Astrocyte of the hippocampus (primary cell): ENCODE measurements around the gene ABI2.
"Not testable (repeated sequence)": the region's sequence is repeated elsewhere in the genome, so short reads cannot be mapped to it uniquely, and the experiment has no call there.

Source experiments
- DNase-seq: peaks from one replicate; pipeline ENCODE4 v3.0.0; 2011; ENCODE audit warnings: low read depth, low spot score

The ABI2 gene

GRCh38 chr2:203327901-203328759, at the start of gene ABI2:
TSS of gene ABI2 (plus strand) at chr2:203328394. CDS start at chr2:203328515, 121 bp downstream.
- DNase-seq: peak; percentile 96

DNA sequence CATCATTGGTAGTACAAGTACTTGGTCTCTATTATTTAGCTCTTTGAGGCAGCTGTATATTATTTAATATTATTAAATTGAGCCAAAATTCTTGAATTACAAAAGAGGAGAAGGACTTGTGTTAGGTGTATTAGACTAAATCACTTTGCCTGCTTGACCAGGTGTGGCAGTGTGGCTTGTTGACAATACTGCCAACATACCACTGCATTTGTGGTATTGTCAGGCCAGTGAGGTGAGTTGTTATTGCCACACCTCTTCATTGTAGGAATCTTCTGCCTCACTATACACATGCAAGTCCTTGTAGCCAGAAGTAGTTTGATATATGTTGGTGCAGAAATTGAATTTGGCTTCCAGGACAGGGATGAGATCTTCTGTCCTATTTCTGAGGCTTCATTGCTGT, 48.9 kb upstream of the ABI2 start:
- DNase-seq: no peak

GRCh38 chr2:203280428-203281064, 47.6 kb upstream of the ABI2 start:
- DNase-seq: peak; percentile 76

DNA sequence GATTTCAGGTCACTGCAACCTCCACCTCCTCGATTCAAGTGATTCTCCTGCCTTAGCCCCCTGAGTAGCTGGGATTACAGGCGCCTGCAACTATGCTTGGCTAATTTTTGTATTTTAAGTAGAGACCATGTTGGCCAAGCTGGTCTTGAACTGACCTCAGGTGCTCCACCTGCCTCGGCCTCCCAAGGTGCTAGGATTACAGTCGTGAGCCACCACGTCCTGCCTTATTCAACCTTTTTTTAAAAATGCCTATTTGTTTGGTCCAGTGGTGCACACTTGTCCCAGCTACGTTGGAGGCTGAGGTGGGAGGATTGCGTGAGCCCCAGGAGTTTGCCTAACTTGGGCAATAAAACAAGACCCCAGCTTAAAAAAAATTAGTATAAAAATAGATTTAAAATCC, 46.1 kb upstream of the ABI2 start:
- DNase-seq: no peak

GRCh38 chr2:203286532-203286931, 41.7 kb upstream of the ABI2 start:
- no peak for DNase-seq

- no peak for DNase-seq
Measured at GRCh38 chr2:203301667-203302066, 26.5 kb upstream of the ABI2 start.

- peak; percentile 51 for DNase-seq
Measured at GRCh38 chr2:203302586-203302985, 25.6 kb upstream of the ABI2 start.

DNA sequence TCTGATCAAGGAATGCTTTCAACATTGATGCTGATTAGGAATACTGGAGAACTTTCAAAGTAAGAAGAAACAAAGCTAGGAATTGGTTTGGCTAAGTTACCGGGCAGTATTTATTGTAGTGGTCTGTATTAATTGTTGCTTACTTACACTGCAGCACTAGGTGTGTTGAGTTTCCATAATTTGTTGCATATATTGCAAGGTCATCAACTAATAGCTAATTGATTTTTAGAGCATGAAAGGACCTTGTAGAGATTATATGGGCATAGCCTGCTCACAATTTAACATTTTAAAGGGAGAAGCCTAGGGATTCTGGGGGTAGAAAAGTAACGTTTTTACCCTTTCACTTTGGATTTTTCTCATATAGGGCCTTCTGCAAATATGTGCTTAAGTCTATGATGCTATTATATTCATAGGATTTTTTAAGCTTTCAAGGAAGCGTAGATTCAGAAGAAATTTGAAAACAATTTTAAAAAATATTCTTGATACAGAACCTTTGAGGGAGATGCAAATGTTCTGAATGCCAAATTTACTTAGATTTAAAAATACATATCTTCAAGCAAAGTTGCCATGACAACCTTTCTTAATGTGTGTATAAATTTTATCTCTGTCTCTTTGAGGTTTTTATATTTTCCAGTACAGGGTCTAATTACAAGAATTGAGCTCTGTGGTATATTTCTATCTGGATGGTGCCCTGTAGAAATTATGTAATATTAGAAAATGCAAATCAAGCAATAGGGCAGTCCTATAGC, 17.3 kb upstream of the ABI2 start:
- DNase-seq: no peak

GRCh38 chr2:203326356-203326755, 1.8 kb upstream of the ABI2 start:
- no peak for DNase-seq

GRCh38 chr2:203327582-203327900, 653 bp upstream of the ABI2 start:
- DNase-seq: no peak

DNA sequence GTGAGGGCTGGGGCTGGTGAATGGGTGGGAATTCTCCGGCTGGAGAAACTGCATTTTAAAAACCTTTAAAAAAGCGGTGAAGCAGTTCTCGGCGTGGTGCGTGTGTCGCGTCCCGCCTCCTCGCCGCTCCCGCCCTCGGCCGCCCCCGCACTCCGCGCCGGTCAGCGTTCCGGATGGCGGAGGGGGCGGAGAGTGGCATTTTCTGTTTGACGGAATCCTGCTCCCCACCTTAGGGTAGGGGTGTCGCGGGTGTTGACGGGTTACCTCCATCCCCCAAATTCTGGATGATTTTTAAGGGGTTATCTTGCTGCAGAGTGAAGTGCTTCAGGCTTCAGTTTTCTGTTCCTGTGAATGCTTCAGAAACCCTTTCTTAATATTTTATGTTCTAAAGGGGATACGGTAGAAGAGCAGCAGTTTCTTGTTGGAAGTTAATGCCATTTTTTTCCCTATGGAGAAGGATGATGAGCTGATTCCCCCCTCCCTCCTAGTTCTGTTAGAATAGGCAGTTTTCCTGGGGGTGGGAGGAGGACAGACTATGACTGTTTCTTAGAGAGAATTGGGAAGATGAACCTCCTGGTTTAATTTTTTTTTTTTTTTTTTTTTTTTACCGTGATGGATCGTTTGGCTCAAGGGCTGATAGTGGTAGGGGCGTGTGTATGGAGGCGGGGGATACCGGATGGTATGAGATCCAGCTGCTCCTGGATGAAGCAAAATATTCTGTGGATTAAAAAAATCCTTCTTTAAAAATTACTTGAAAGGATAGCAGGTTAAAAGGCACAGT, 756 bp downstream of the ABI2 start:
- DNase-seq: peak; percentile 74

DNA sequence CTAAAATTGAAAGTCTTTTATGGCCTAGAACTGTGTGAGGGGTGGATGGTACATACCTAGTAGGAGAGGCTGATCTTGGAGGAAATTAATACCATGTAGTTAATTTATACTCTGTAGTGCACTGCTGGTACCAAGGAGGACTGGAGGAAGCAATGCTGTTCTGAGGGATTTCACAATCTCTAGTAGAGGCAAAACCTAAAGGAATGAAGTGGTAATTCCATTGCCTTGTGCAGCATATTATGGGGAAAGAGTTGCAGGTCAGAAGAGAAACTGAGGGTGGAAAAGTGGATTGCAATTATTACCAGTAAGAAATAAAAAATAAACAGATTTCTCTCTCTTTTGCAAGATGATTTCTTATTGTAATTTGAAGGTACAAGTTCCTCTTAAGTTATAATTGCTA, 2.2 kb downstream of the ABI2 start:
- peak; percentile 28 for DNase-seq

GRCh38 chr2:203338322-203338721, 10.1 kb downstream of the ABI2 start:
- no peak for DNase-seq

DNA sequence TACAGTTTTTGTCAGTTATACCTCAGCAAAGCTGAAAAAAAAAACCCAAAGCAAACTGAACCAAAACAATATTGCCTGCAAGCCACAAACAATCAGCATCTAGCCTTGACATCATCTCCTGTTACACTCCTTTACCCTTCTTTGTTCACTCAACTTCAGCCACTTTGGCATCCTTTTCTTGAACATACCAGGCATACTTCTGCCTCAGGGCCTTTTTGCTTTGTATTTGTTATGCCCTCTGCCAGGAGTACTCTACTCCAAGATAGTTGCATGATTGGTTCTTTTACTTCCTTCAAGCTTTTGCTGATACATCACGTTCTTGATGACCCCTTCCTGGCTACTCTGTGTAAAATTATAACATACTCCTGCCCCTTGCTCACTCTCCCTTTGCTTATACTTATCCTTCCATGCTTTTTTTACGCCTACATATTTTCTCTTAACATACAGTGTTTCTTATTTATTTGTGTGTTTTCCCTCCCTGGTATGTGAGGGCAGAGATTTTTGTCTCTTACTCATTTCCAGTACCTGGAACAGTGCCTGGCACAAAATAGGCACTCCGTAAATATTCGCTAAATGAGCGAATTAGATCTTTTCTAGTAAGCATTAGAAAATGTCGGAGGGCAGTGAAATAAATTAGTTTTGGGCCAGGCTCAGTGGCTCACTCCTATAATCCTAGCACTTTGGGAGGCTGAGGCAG, 12.7 kb downstream of the ABI2 start:
- DNase-seq: peak; percentile 94

DNA sequence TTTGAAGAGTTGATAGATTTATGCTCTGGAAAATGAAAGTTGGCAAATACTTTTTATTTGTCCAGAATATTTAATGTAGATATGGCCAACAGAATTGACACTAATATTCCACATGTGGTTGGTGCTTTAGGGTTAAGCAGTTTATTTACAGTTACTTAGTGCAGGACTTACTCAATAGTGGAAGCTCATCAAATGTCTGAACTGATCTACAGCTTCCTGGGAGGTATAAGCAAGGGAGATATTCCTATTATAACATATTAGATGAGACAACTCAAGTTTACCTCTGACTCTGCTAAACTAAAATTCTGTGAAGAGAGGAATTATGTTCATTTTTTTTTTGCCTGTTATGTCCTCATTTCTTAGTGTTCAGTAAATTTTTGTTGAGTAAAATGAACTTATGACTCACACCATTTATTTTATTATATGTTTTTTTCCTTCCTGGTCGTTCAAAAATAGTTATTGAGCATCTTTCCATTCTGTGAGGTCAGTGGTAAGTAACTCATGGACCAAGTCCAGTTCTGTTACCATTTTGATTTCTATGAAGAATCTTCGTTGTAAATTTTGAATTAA, 13.6 kb downstream of the ABI2 start:
- no peak for DNase-seq

GRCh38 chr2:203342374-203342773, 14.2 kb downstream of the ABI2 start:
- not testable (repeated sequence) for DNase-seq

DNA sequence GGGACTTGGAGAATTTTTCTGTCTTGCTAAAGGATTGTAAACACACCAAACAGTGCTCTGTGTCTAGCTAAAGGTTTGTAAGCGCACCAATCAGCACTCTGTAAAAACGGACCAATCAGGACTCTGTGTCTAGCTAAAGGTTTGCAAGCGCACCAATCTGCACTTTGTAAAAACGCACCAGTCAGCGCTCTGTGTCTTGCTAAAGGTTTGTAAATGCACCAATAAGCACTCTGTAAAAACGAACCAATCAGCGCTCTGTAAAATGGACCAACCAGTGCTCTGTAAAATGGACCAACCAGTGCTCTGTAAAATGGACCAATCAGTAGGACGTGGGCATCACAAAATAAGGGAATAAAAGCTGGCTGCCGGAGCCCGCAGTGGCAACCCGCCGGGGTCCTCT, 16.5 kb downstream of the ABI2 start:
- no peak for DNase-seq

- DNase-seq: no peak
Measured at GRCh38 chr2:203346612-203347011, 18.4 kb downstream of the ABI2 start.

DNA sequence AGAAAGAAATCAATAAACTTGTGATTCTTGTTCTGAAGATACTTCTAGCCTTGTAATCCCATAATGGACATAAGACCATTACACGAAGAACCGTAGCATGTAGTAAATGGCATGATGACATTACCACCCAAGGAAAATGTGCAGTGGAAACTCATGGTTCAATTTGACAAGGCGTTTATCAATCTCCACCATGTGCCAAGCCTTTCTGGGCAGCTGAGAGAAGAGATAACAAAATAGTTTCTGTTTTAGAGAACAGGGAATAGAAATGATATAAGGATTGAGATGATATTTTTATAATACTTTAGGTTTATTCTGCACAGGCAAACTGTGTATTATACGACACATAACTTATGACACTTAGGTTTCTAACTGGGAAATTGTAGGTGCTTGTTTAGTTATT, 19.2 kb downstream of the ABI2 start:
- no peak for DNase-seq

GRCh38 chr2:203352604-203353255, 24.5 kb downstream of the ABI2 start:
- no peak for DNase-seq
